Fibroblast of lung (primary cell): ENCODE results near the gene OR4D10. TPM values are rescaled to one million over a fixed set of nuclear protein-coding genes. Genes with fewer than 3 reads are reported as not detected.

Experiments
- DNase-seq, 2 donors: peaks; one replicate each; pipeline versions ENCODE4 v3.0.0 to v3.0.0-alpha.2; 2010; ENCODE audit warnings: low read depth in 2 of 2
- H2AFZ ChIP-seq: 2 replicates; pipeline ENCODE4 v1.5.1; 2012; ENCODE audit warnings: low read length, control low read depth, inconsistent platforms
- H3K27ac ChIP-seq: 2 replicates; pipeline ENCODE4 v1.5.1; 2011; ENCODE audit warnings: low read length, control low read depth; ENCODE audit not compliant: insufficient read depth
- H3K27me3 ChIP-seq: 2 replicates; pipeline ENCODE4 v1.5.1; 2011; ENCODE audit warnings: mild to moderate bottlenecking, low read length; ENCODE audit not compliant: control insufficient read depth, insufficient read depth
- H3K36me3 ChIP-seq: 2 replicates; pipeline ENCODE4 v1.5.1; 2011; ENCODE audit warnings: low read length; ENCODE audit not compliant: control insufficient read depth, insufficient read depth
- H3K4me1 ChIP-seq: 2 replicates; pipeline ENCODE4 v1.5.1; 2011; ENCODE audit warnings: low read length; ENCODE audit not compliant: control insufficient read depth, insufficient read depth; ENCODE audit errors: extremely low read depth
- H3K4me2 ChIP-seq: 2 replicates; pipeline ENCODE4 v1.5.1; 2011; ENCODE audit warnings: low read length, control low read depth; ENCODE audit not compliant: insufficient read depth; ENCODE audit errors: extremely low read depth
- H3K4me3 ChIP-seq, 4 experiments: fragments of 200-600 bp in 1 of 4; sonication (generic) in 1 of 4; replicated peaks in 1 of 4; 2 replicates each; pipeline ENCODE4 v1.5.1; 2011 to 2016; ENCODE audit warnings: low read length in 4 of 4, low read depth in 3 of 4, mild to moderate bottlenecking in 3 of 4, control low read depth in 2 of 4, inconsistent platforms in 1 of 4, mixed read lengths in 1 of 4; ENCODE audit not compliant: insufficient read depth in 1 of 4; ENCODE audit errors: control extremely low read depth in 1 of 4
- H3K79me2 ChIP-seq: 2 replicates; pipeline ENCODE4 v1.5.1; 2012; ENCODE audit warnings: mild to moderate bottlenecking, low read length, inconsistent platforms; ENCODE audit not compliant: control insufficient read depth, insufficient read depth
- H3K9ac ChIP-seq: 2 replicates; pipeline ENCODE4 v1.5.1; 2011; ENCODE audit warnings: mild to moderate bottlenecking, low read length, control low read depth; ENCODE audit not compliant: insufficient read depth
- H3K9me3 ChIP-seq: 2 replicates; pipeline ENCODE4 v1.5.1; 2012; ENCODE audit warnings: low read depth, low read length; ENCODE audit not compliant: control insufficient read depth, insufficient read depth
- H4K20me1 ChIP-seq: 2 replicates; pipeline ENCODE4 v1.5.1; 2011; ENCODE audit warnings: low read length; ENCODE audit not compliant: control insufficient read depth, insufficient read depth; ENCODE audit errors: extremely low read depth
- CTCF ChIP-seq, 2 donors: IDR thresholded peaks in 1 of 2; conservative IDR thresholded peaks in 1 of 2; 1 replicate in 1 of 2; 2 replicates in 1 of 2; pipeline ENCODE4 v1.5.1; 2011 to 2012; ENCODE audit warnings: low read length in 2 of 2, control low read depth in 1 of 2, inconsistent platforms in 1 of 2, low read depth in 1 of 2, mild to moderate bottlenecking in 1 of 2
- EZH2 ChIP-seq: IDR thresholded peaks from 2 replicates; pipeline ENCODE4 v1.5.1; 2012; ENCODE audit warnings: low read length, control low read depth, mild to moderate bottlenecking; ENCODE audit errors: missing control alignments
- polyA minus RNA-seq: library from RNA; depleted of rRNA, polyadenylated mRNA; stranded (reverse); fragments of >200 nt; gene quantifications from 2 replicates; pipeline ENCODE4 v1.2.3, GENCODE V29; 2011; ENCODE audit warnings: low replicate concordance
- polyA plus RNA-seq, 2 donors: library from polyadenylated mRNA; depleted of rRNA in 1 of 2; stranded (reverse) in 1 of 2; unstranded in 1 of 2; fragments of >200 nt; gene quantifications; 2 replicates each; pipeline ENCODE4 v1.2.1, GENCODE V29; 2011 to 2012; ENCODE audit warnings: missing spikeins in 1 of 2
- total RNA-seq: library from RNA; depleted of rRNA; stranded (reverse); fragments of >200 nt; gene quantifications from 2 replicates; pipeline ENCODE4 v1.2.1, GENCODE V29; 2014

Gene OR4D10
- total RNA-seq, result not detected in 2 replicates
- not detected in 2 replicates for polyA plus RNA-seq
- not detected in 2 replicates for polyA plus RNA-seq (2012)
- not detected in 2 replicates for polyA minus RNA-seq

GRCh38 chr11:59473015-59473414 lies at the start of gene OR4D10:
Gene OR4D10 (plus strand): TSS chr11:59473315. CDS start chr11:59477430, 4,115 bp downstream.
- Histone ChIP-seq H3K27ac (no peak within 1 kb of the TSS), H3K36me3 (no peaks in the 10 kb centered on the region), H2AFZ (no peak within 1 kb of the TSS), H3K9me3 (no peaks in the 10 kb centered on the region), H3K9ac (no peak within 1 kb of the TSS), H3K4me2 (no peak within 1 kb of the TSS), H3K27me3 (no peaks in the 10 kb centered on the region), H3K79me2 (no peaks in the 10 kb centered on the region), H3K4me3 (no peak within 1 kb of the TSS), H3K4me1 (no peaks in the 10 kb centered on the region), H4K20me1 (no peaks in the 10 kb centered on the region)
- TF ChIP-seq CTCF (conservative IDR thresholded peaks at IDR 0.05 in 1 of 2, IDR thresholded peaks at IDR 0.05 in 1 of 2; ENCODE audit: low read depth in 1 of 2, low read length in 2 of 2) (no peak), EZH2 (no peak)
- no peak for DNase-seq

- H3K27ac ChIP-seq, result no peak overlapping the region
- H3K4me2 ChIP-seq, result no peak overlapping the region
- no peak overlapping the region for H2AFZ ChIP-seq
- H3K9ac ChIP-seq, result no peak overlapping the region
- no peak overlapping the region for H3K4me3 ChIP-seq
- no peaks in the 10 kb centered on the region for H3K4me1 ChIP-seq
- H4K20me1 ChIP-seq, result no peaks in the 10 kb centered on the region
- DNase-seq, result no peak
- H3K36me3 ChIP-seq, result no peaks in the 10 kb centered on the region
- H3K27me3 ChIP-seq, result no peaks in the 10 kb centered on the region
- no peak for TF ChIP-seq EZH2
- TF ChIP-seq CTCF (conservative IDR thresholded peaks at IDR 0.05 in 1 of 2, IDR thresholded peaks at IDR 0.05 in 1 of 2; ENCODE audit: low read depth in 1 of 2, low read length in 2 of 2), result no peak
- H3K79me2 ChIP-seq, result no peaks in the 10 kb centered on the region
- H3K9me3 ChIP-seq, result no peaks in the 10 kb centered on the region
Observed at GRCh38 chr11:59423835-59424234, 49.3 kb upstream of the OR4D10 start.

- Histone ChIP-seq H3K9me3 (no peaks in the 10 kb centered on the region), H3K9ac (no peak overlapping the region)
Observed at GRCh38 chr11:59425131-59425530, 48.0 kb upstream of the OR4D10 start.

More at GRCh38 chr11:59425131-59425530, 48.0 kb upstream of the OR4D10 start:
- Histone ChIP-seq H3K27ac (no peak overlapping the region), H3K27me3 (no peaks in the 10 kb centered on the region), H4K20me1 (no peaks in the 10 kb centered on the region), H3K4me3 (no peak overlapping the region), H3K4me2 (no peak overlapping the region), H2AFZ (no peak overlapping the region), H3K79me2 (no peaks in the 10 kb centered on the region), H3K4me1 (no peaks in the 10 kb centered on the region), H3K36me3 (no peaks in the 10 kb centered on the region)
- no peak for DNase-seq
- TF ChIP-seq CTCF (conservative IDR thresholded peaks at IDR 0.05 in 1 of 2, IDR thresholded peaks at IDR 0.05 in 1 of 2; ENCODE audit: low read depth in 1 of 2, low read length in 2 of 2), result no peak
- TF ChIP-seq EZH2, result no peak
